Smooth muscle cell (in vitro differentiated cells): ENCODE measurements around the gene MIB2. TPM values are rescaled to one million over a fixed set of nuclear protein-coding genes. Genes with fewer than 3 reads are reported as not detected.

ENCODE experiments used
- DNase-seq: peaks from one replicate; lab custom pipeline; 2025; ENCODE audit not compliant: unreplicated experiment; lab: John Stamatoyannopoulos, UW
- H2AFZ ChIP-seq: fragments of 200-600 bp; sonication (generic); 2 replicates; pipeline ENCODE4 v1.6.0; 2016; ENCODE audit warnings: antibody characterized with exemption, low read depth, mild to moderate bottlenecking
- H3F3A ChIP-seq: fragments of 200-600 bp; sonication (generic); 2 replicates; pipeline ENCODE4 v1.6.0; 2017; ENCODE audit warnings: antibody characterized with exemption, low read depth
- H3K27ac ChIP-seq: fragments of 200-600 bp; sonication (generic); 2 replicates; pipeline ENCODE4 v1.5.1; 2016; ENCODE audit warnings: low read depth, mild to moderate bottlenecking
- H3K27me3 ChIP-seq: fragments of 200-600 bp; sonication (generic); 2 replicates; pipeline ENCODE4 v1.6.1; 2016; ENCODE audit warnings: low read depth, mild to moderate bottlenecking
- H3K36me3 ChIP-seq: fragments of 200-600 bp; sonication (generic); 2 replicates; pipeline ENCODE4 v1.5.1; 2016; ENCODE audit warnings: low read depth
- H3K4me1 ChIP-seq: fragments of 200-600 bp; sonication (generic); 2 replicates; pipeline ENCODE4 v1.5.1; 2016; ENCODE audit warnings: low read depth
- H3K4me2 ChIP-seq: fragments of 200-600 bp; sonication (generic); 2 replicates; pipeline ENCODE4 v1.6.0; 2016; ENCODE audit warnings: mild to moderate bottlenecking
- H3K4me3 ChIP-seq: fragments of 200-600 bp; sonication (generic); 2 replicates; pipeline ENCODE4 v1.5.1; 2016; ENCODE audit warnings: mild to moderate bottlenecking
- H3K79me2 ChIP-seq: fragments of 200-600 bp; sonication (generic); 2 replicates; pipeline ENCODE4 v1.6.0; 2016; ENCODE audit warnings: low read depth, mild to moderate bottlenecking
- H3K9ac ChIP-seq: fragments of 200-600 bp; sonication (generic); 2 replicates; pipeline ENCODE4 v1.6.0; 2016; ENCODE audit warnings: low read depth
- H3K9me3 ChIP-seq: fragments of 200-600 bp; sonication (generic); replicated peaks from 2 replicates; pipeline ENCODE4 v1.5.1; 2016; ENCODE audit warnings: low read depth
- H4K20me1 ChIP-seq: fragments of 200-600 bp; sonication (generic); 2 replicates; pipeline ENCODE4 v1.6.0; 2016; ENCODE audit warnings: low read depth
- WGBS: methylation state at CpG from one replicate; pipeline ENCODE4 v1.1.7; 2016; ENCODE audit warnings: low lambda C conversion rate; 5-methylcytosine and 5-hydroxymethylcytosine counted together
- polyA plus RNA-seq: library from polyadenylated mRNA; unstranded; fragments of >200 nt; fragmentation: Nextera tagmentation; extraction: Ambion mirVana; gene quantifications from 2 replicates; pipeline ENCODE4 v1.2.1, GENCODE V29; 2016
- total RNA-seq: library from RNA; depleted of rRNA; stranded (reverse); fragments of >200 nt; gene quantifications from 2 replicates; pipeline ENCODE4 v1.2.3, GENCODE V29; 2014
- TF ChIP-seq, protein P1 (sequence below): fragments of 200-600 bp; sonication (generic); IDR thresholded peaks from 2 replicates; pipeline ENCODE4 v1.5.1; 2017; ENCODE audit warnings: borderline replicate concordance, mild to moderate bottlenecking, antibody characterized with exemption; ENCODE audit not compliant: insufficient read depth, poor library complexity, severe bottlenecking

MIB2 gene
- total and polyA plus RNA-seq, 2 experiments from 2014 or later, result 42.7 to 61.2 TPM

DNA sequence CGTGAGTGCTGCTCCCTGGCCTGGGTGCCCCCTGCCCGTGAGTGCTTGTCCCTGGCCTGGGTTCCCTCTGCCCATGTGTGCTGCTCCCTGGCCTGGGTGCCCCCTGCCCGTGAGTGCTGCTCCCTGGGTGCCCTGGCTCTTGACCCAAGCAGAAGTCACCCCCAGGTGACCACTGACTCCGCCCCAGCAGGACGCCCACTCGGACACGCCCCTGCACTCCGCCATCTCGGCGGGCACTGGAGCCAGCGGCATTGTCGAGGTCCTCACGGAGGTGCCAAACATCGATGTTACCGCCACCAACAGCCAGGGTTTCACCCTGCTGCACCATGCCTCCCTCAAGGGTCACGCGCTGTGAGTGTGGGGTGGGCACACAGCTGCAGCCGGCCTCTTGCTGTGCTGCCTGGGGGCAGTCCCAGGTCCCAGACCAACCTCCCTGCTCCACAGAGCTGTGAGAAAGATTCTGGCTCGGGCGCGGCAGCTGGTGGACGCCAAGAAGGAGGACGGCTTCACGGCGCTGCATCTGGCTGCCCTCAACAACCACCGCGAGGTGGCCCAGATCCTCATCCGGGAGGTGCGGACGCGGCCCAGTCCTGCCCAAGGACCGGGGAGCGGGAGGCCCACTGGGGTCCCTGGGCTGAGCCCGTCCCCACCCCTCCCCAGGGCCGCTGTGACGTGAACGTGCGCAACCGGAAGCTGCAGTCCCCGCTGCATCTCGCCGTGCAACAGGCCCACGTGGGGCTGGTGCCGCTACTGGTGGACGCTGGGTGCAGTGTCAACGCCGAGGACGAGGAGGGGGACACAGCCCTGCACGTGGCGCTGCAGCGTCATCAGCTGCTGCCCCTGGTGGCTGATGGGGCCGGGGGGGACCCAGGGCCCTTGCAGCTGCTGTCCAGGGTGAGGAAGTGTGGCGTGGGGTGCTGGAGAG lies 12.8 kb downstream of the MIB2 start:
- TF ChIP-seq, protein P1, sequence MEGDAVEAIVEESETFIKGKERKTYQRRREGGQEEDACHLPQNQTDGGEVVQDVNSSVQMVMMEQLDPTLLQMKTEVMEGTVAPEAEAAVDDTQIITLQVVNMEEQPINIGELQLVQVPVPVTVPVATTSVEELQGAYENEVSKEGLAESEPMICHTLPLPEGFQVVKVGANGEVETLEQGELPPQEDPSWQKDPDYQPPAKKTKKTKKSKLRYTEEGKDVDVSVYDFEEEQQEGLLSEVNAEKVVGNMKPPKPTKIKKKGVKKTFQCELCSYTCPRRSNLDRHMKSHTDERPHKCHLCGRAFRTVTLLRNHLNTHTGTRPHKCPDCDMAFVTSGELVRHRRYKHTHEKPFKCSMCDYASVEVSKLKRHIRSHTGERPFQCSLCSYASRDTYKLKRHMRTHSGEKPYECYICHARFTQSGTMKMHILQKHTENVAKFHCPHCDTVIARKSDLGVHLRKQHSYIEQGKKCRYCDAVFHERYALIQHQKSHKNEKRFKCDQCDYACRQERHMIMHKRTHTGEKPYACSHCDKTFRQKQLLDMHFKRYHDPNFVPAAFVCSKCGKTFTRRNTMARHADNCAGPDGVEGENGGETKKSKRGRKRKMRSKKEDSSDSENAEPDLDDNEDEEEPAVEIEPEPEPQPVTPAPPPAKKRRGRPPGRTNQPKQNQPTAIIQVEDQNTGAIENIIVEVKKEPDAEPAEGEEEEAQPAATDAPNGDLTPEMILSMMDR, result no peak
- H3K4me3 ChIP-seq, result no peak overlapping the region
- H3K9ac ChIP-seq, result no peak overlapping the region
- peaks cover 3% of the 10 kb centered on the region for H3K4me1 ChIP-seq
- H3K36me3 ChIP-seq, result no peaks in the 10 kb centered on the region
- H3F3A ChIP-seq, result peaks cover 3% of the 10 kb centered on the region
- no peak overlapping the region for H3K4me2 ChIP-seq
- H3K79me2 ChIP-seq, result no peaks in the 10 kb centered on the region
- no peaks in the 10 kb centered on the region for H3K27me3 ChIP-seq
- H3K27ac ChIP-seq, result no peak overlapping the region
- H2AFZ ChIP-seq, result no peak overlapping the region
- H4K20me1 ChIP-seq, result peaks cover 37% of the 10 kb centered on the region
- no peak for DNase-seq
- WGBS, result 97% methylated on average over 51 of the region's 53 CpGs
- no peaks in the 10 kb centered on the region for H3K9me3 ChIP-seq

DNA sequence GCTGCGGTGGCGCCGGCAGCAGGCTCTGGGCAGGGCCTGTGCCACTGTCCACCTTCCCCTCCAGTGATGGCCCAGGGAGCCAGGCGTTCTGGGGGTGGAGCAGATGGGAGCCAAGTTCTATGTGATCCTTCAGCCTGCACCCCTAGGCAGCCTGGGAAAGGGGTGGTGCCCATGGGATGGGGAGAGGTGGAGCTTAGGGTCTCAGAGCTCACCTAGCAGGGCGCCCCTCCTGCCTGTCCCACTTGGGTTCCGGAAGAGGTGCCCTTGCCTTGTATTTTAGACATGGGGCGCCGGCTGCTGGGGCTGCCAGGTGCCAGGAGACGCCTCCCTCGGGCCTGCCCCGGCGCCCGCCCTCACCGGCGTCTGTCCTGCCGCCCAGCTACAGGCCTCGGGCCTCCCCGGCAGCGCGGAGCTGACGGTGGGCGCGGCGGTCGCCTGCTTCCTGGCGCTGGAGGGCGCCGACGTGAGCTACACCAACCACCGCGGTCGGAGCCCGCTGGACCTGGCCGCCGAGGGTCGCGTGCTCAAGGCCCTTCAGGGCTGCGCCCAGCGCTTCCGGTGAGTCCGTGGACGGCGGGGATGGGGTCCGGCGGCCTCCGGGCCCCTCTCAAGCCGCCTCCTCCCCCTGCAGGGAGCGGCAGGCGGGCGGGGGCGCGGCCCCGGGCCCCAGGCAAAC lies 13.6 kb downstream of the MIB2 start:
- H3F3A ChIP-seq, result peaks cover 3% of the 10 kb centered on the region
- no peaks in the 10 kb centered on the region for H3K79me2 ChIP-seq
- H2AFZ ChIP-seq, result no peak overlapping the region
- H3K27ac ChIP-seq, result no peak overlapping the region
- H3K4me1 ChIP-seq, result peaks cover 3% of the 10 kb centered on the region
- no peak overlapping the region for H3K4me3 ChIP-seq
- TF ChIP-seq, protein P1, result no peak
- H3K36me3 ChIP-seq, result no peaks in the 10 kb centered on the region
- H3K4me2 ChIP-seq, result no peak overlapping the region
- DNase-seq, result no peak
- WGBS, result 55% methylated on average over 50 of the region's 53 CpGs
- H3K27me3 ChIP-seq, result no peaks in the 10 kb centered on the region
- H3K9me3 ChIP-seq, result no peaks in the 10 kb centered on the region
- no peak overlapping the region for H3K9ac ChIP-seq
- H4K20me1 ChIP-seq, result peaks cover 30% of the 10 kb centered on the region

DNA sequence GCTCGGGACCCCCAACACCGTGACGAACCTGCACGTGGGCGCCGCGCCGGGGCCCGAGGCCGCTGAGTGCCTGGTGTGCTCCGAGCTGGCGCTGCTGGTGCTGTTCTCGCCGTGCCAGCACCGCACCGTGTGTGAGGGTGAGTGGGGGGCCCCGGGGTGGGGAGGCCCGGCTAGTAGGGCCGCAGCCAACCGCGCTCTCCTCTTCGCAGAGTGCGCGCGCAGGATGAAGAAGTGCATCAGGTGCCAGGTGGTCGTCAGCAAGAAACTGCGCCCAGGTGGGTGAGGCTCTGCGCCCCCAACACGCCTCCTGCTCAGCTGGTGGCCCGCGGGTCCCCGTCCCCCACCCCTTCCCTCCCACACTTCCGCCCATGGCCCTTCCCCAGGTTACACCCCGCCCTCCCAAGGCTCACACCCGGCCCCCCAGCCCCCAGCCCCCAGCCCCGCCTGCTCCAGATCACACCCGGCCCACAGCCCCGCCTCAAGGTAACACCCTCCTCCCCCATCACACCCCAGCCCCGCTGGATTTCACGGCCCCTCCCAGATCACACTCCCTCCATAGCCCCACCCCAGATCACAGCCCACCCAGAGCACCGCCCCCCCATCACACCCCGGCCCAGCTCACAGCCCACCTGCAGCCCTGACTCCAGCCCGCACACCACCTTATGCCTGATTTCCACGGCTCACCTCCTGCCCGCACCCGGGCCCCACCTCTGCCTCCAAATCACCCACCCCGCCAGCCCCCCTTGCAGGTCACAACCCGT lies 14.3 kb downstream of the MIB2 start:
- no peak overlapping the region for H3K4me2 ChIP-seq
- H3K27ac ChIP-seq, result no peak overlapping the region
- no peak overlapping the region for H2AFZ ChIP-seq
- TF ChIP-seq, protein P1, result no peak
- 46% methylated on average over 31 of the region's 48 CpGs for WGBS
- DNase-seq, result no peak
- no peaks in the 10 kb centered on the region for H3K36me3 ChIP-seq
- H4K20me1 ChIP-seq, result peaks cover 23% of the 10 kb centered on the region
- H3K9ac ChIP-seq, result no peak overlapping the region
- H3F3A ChIP-seq, result peaks cover 3% of the 10 kb centered on the region
- peaks cover 3% of the 10 kb centered on the region for H3K4me1 ChIP-seq
- H3K9me3 ChIP-seq, result no peaks in the 10 kb centered on the region
- no peaks in the 10 kb centered on the region for H3K79me2 ChIP-seq
- no peak overlapping the region for H3K4me3 ChIP-seq
- no peaks in the 10 kb centered on the region for H3K27me3 ChIP-seq
